OCI-LY7 (cell line): ENCODE results near the gene ZNF143.

Source experiments
- CTCF ChIP-seq: fragments of 200-600 bp; sonication (generic); conservative IDR thresholded peaks from 2 replicates; pipeline ENCODE4 v1.5.1; 2014; ENCODE audit warnings: mild to moderate bottlenecking, antibody characterized with exemption, low read length, moderate library complexity, mixed read lengths
- EZH2phosphoT487 ChIP-seq: fragments of 200-600 bp; sonication (generic); IDR thresholded peaks from 2 replicates; pipeline ENCODE4 v1.6.1; 2018; ENCODE audit warnings: low read depth, borderline replicate concordance, mild to moderate bottlenecking, mixed run types, antibody characterized with exemption, low read length, moderate library complexity, mixed read lengths

- TF ChIP-seq CTCF = no peak
- TF ChIP-seq EZH2phosphoT487 = no peak
These were observed 55.3 kb downstream of the ZNF143 start for GRCh38 chr11:9516113-9516512.
